HepG2 (cell line): ENCODE measurements around the gene LTB4R2. TPM values are rescaled to one million over a fixed set of nuclear protein-coding genes. Genes with fewer than 3 reads are reported as not detected.

Experiments used
- ATAC-seq: fragments of 200-7000 bp; cut with Tn5 transposase; 3 replicates; pipeline ENCODE4 v1.9.1; 2020; ENCODE audit warnings: mild to moderate bottlenecking, moderate library complexity
- BruUV-seq: library from RNA; stranded (reverse); fragments of 400-500 nt; replicated peaks from 2 replicates; lab custom pipeline; 2021; lab: Mats Ljungman, UMichigan
- CTCF ChIA-PET: fragments of 300-600 bp; formaldehyde crosslinking; extraction: SDS; loops from one replicate; lab custom pipeline; 2021; ENCODE audit warnings: low total read pairs, inconsistent platforms, low intra/inter-chr PET ratio; lab: Yijun Ruan, JAX
- POLR2A ChIA-PET: fragments of 350-600 bp; sonication (Branson Sonifier 250); formaldehyde crosslinking; loops from one replicate; lab custom pipeline; 2020; ENCODE audit warnings: antibody characterized with exemption, inconsistent platforms; lab: Yijun Ruan, JAX
- DNase-seq: peaks from one replicate; pipeline ENCODE4 v3.0.0-alpha.2; 2015; ENCODE audit warnings: low spot score
- FAIRE-seq: peaks from 3 replicates; lab custom pipeline; 2011; peaks lifted over from hg19 to GRCh38; lab: Jason Lieb, UNC
- H2AFZ ChIP-seq: one replicate; pipeline ENCODE4 v1.6.1; 2011; ENCODE audit warnings: low read length, inconsistent platforms
- H3K27ac ChIP-seq: fragments of 300-600 bp; 3 replicates; pipeline ENCODE4 v1.8.0; 2011; ENCODE audit warnings: mixed run types, mild to moderate bottlenecking, mixed read lengths, low read length, inconsistent platforms; ENCODE audit not compliant: insufficient read depth; ENCODE audit errors: extremely low read length
- H3K27me3 ChIP-seq, 2 experiments: fragments of 200-600 bp in 1 of 2; 2 replicates in 1 of 2; 3 replicates in 1 of 2; pipeline versions ENCODE4 v1.6.0 to v1.8.0; 2011; ENCODE audit warnings: low read length in 2 of 2, mild to moderate bottlenecking in 2 of 2, moderate library complexity in 2 of 2, inconsistent platforms in 1 of 2; ENCODE audit not compliant: insufficient read depth in 2 of 2, control insufficient read depth in 1 of 2
- H3K36me3 ChIP-seq, 2 experiments: fragments of 200-600 bp in 1 of 2; replicated peaks in 1 of 2; 2 replicates in 1 of 2; 3 replicates in 1 of 2; pipeline versions ENCODE4 v1.5.1 to v1.8.0; 2011; ENCODE audit warnings: low read length in 2 of 2, inconsistent platforms in 1 of 2; ENCODE audit not compliant: insufficient read depth in 2 of 2, control insufficient read depth in 1 of 2
- H3K4me1 ChIP-seq: 2 replicates; pipeline ENCODE4 v1.5.1; 2012; ENCODE audit warnings: low read length, inconsistent platforms; ENCODE audit not compliant: insufficient read depth
- H3K4me2 ChIP-seq: 2 replicates; pipeline ENCODE4 v1.6.0; 2011; ENCODE audit warnings: low read depth, low read length, inconsistent platforms
- H3K4me3 ChIP-seq, 3 experiments: fragments of 200-600 bp in 1 of 3; sonication (generic), shearing (Covaris generic) in 1 of 3; replicated peaks in 1 of 3; 2 replicates each; pipeline ENCODE4 v1.5.1; 2011 to 2016; ENCODE audit warnings: low read length in 3 of 3, inconsistent platforms in 2 of 3, low read depth in 2 of 3, mild to moderate bottlenecking in 2 of 3, control low read depth in 1 of 3, mixed read lengths in 1 of 3; ENCODE audit not compliant: insufficient read depth in 1 of 3
- H3K79me2 ChIP-seq: one replicate; pipeline ENCODE4 v1.6.1; 2011; ENCODE audit warnings: low read length, inconsistent platforms; ENCODE audit not compliant: insufficient read depth
- H3K9ac ChIP-seq: 2 replicates; pipeline ENCODE4 v1.6.0; 2011; ENCODE audit warnings: mild to moderate bottlenecking, low read depth, low read length, inconsistent platforms; ENCODE audit not compliant: insufficient read depth
- H3K9me3 ChIP-seq: 2 replicates; pipeline ENCODE4 v1.5.1; 2012; ENCODE audit warnings: mild to moderate bottlenecking, low read length
- H4K20me1 ChIP-seq: 2 replicates; pipeline ENCODE4 v1.6.0; 2011; ENCODE audit warnings: inconsistent platforms, mild to moderate bottlenecking, low read length, moderate library complexity; ENCODE audit not compliant: insufficient read depth
- ATAD3A ChIP-seq: sonication (generic); formaldehyde crosslinking; IDR thresholded peaks from 2 replicates; pipeline ENCODE4 v1.4.0; 2020; ENCODE audit warnings: missing genetic modification reagents
- ATF3 ChIP-seq: sonication (generic); formaldehyde crosslinking; IDR thresholded peaks from 2 replicates; pipeline ENCODE4 v1.4.0; 2020; ENCODE audit warnings: missing genetic modification reagents
- ATF7-NPFF ChIP-seq: sonication (generic); formaldehyde crosslinking; IDR thresholded peaks from 2 replicates; pipeline ENCODE4 v1.8.1; 2023; ENCODE audit warnings: mild to moderate bottlenecking, low read depth, missing genetic modification reagents, moderate library complexity
- DMAP1 ChIP-seq: IDR thresholded peaks from 2 replicates; pipeline ENCODE4 v1.6.1; 2016
- EZH2 ChIP-seq: conservative IDR thresholded peaks from 2 replicates; pipeline ENCODE4 v1.6.1; 2012; ENCODE audit warnings: mild to moderate bottlenecking, low read depth, low read length, moderate library complexity
- KLF11 ChIP-seq: IDR thresholded peaks from 2 replicates; pipeline ENCODE4 v1.6.1; 2016; ENCODE audit warnings: missing compliant biosample characterization
- PRDM4 ChIP-seq: sonication (generic); formaldehyde crosslinking; IDR thresholded peaks from 2 replicates; pipeline ENCODE4 v1.9.0; 2021; ENCODE audit warnings: missing genetic modification reagents, borderline replicate concordance
- RARG ChIP-seq: sonication (generic); formaldehyde crosslinking; IDR thresholded peaks from 2 replicates; pipeline ENCODE4 v1.4.0; 2020; ENCODE audit warnings: low read depth, mild to moderate bottlenecking, missing genetic modification reagents
- RELA ChIP-seq: sonication (generic); formaldehyde crosslinking; IDR thresholded peaks from 2 replicates; pipeline ENCODE4 v1.4.0; 2020; ENCODE audit warnings: missing genetic modification reagents
- RFXAP ChIP-seq: sonication (generic); formaldehyde crosslinking; IDR thresholded peaks from 2 replicates; pipeline ENCODE4 v1.4.0; 2020; ENCODE audit warnings: missing genetic modification reagents, borderline replicate concordance
- TCF7L2 ChIP-seq: IDR thresholded peaks from 2 replicates; pipeline ENCODE4 v1.6.1; 2011; ENCODE audit warnings: mild to moderate bottlenecking, low read depth, low read length, moderate library complexity
- TFE3 ChIP-seq: IDR thresholded peaks from 2 replicates; pipeline ENCODE4 v1.6.1; 2016
- ZC3H13 ChIP-seq: sonication (generic); formaldehyde crosslinking; IDR thresholded peaks from 2 replicates; pipeline ENCODE4 v1.8.1; 2023; ENCODE audit warnings: mild to moderate bottlenecking, missing genetic modification reagents, moderate library complexity
- ZNF337 ChIP-seq: sonication (generic); formaldehyde crosslinking; IDR thresholded peaks from 2 replicates; pipeline ENCODE4 v1.5.1; 2020; ENCODE audit warnings: missing genetic modification reagents, low read depth, mild to moderate bottlenecking, borderline replicate concordance
- ZSCAN30 ChIP-seq: sonication (generic); formaldehyde crosslinking; IDR thresholded peaks from 2 replicates; pipeline ENCODE4 v1.5.0; 2020; ENCODE audit warnings: mild to moderate bottlenecking, missing genetic modification reagents
- WGBS: methylation state at CpG from one replicate; pipeline ENCODE4 v1.1.6; 2017; ENCODE audit warnings: low lambda C conversion rate; 5-methylcytosine and 5-hydroxymethylcytosine counted together
- in situ Hi-C: cut with HindIII; loops from 2 replicates; pipeline ENCODE4 v1.10.0; 2017; ENCODE audit warnings: low pct_unique_long_range_greater_than_20kb; ENCODE audit not compliant: extremely low pct_ligation_motif_present
- intact Hi-C: fragments of 100-400 bp; cut with micrococcal nuclease; formaldehyde crosslinking; loops from one replicate; pipeline ENCODE4 v1.10.0; 2022; ENCODE audit not compliant: unreplicated experiment
- polyA plus RNA-seq, 8 experiments: library from polyadenylated mRNA; depleted of rRNA in 3 of 8; stranded (reverse) in 7 of 8; unstranded in 1 of 8; fragments of >200 nt; fragmentation: Illumina TruSeq in 4 of 8; extraction: Trizol in 4 of 8; gene quantifications; 2 replicates each; pipeline versions ENCODE4 v1.2.1 to v1.2.3, GENCODE V29; 2011 to 2016; ENCODE audit warnings: low read depth in 4 of 8, missing spikeins in 1 of 8, mixed read lengths in 1 of 8; ENCODE audit not compliant: insufficient read depth in 1 of 8
- total RNA-seq, 5 experiments: library from RNA; depleted of rRNA; stranded (reverse); fragments of >200 nt; fragmentation: Illumina TruSeq; extraction: Trizol; gene quantifications; 2 replicates each; pipeline ENCODE4 v1.2.3, GENCODE V29; 2016; ENCODE audit warnings: low read depth in 1 of 5
- TF ChIP-seq, protein P1 (sequence below): sonication (generic); formaldehyde crosslinking; IDR thresholded peaks from 2 replicates; pipeline ENCODE4 v1.5.0; 2020; ENCODE audit warnings: missing genetic modification reagents, mild to moderate bottlenecking, borderline replicate concordance
- TF ChIP-seq, protein P2 (sequence below): sonication (generic); formaldehyde crosslinking; IDR thresholded peaks from 2 replicates; pipeline ENCODE4 v1.5.1; 2020; ENCODE audit warnings: mild to moderate bottlenecking, missing genetic modification reagents, moderate library complexity

The LTB4R2 gene
- total and polyA plus RNA-seq, 2 of the 13 experiments (the other 11 are each of a cell fraction or from before 2014, with no cell fraction given), result 3.9 to 6.9 TPM

- BruUV-seq, result no TSS peak
Observed at GRCh38 chr14:24316597-24316950, 6.6 kb downstream of the LTB4R2 start.

More at GRCh38 chr14:24316597-24316950, 6.6 kb downstream of the LTB4R2 start:
- WGBS, result 85% methylated on average over 18 of the region's 18 CpGs
- no peak for DNase-seq
- H3K36me3 ChIP-seq, result no peaks in the 10 kb centered on the region
- POLR2A ChIA-PET, result interaction anchor here (0.9 to 3.5 kb wide), 13 partner anchors 9 to 202 kb away, joined by 3 to 57 read pairs (median 8); partner anchors contain the start of genes CBLN3, CHMP4A, CIDEB and DCAF11
- peaks cover 37% of the 10 kb centered on the region for H3K4me1 ChIP-seq
- intact Hi-C loops (no loop called here), in situ Hi-C loops (no loop called here)
- H4K20me1 ChIP-seq, result no peaks in the 10 kb centered on the region
- 0 out of 2 replicates have a peak overlapping the region, but pooled peaks have one; percentile 89 for H3K4me2 ChIP-seq
- no peak overlapping the region for H3K9ac ChIP-seq
- no peak overlapping the region for H3K27ac ChIP-seq
- peak; percentile 0; the same call in 2 of the 3 replicates for ATAC-seq
- no peak for FAIRE-seq
- H2AFZ ChIP-seq, result no peak overlapping the region
- no peaks in the 10 kb centered on the region for H3K9me3 ChIP-seq
- CTCF ChIA-PET, result interaction anchor here (1.2 to 2.4 kb wide), 3 partner anchors 9 to 120 kb away, joined by 3 to 7 read pairs (median 4); partner anchors contain the start of gene CIDEB
- peaks cover 6 to 41% of the 10 kb centered on the region in 2 experiments; a peak in 4 of 5 replicates for H3K27me3 ChIP-seq
- TF ChIP-seq ZNF337 (CRISPR knock-in tag) (peak; percentile 19; the same call in 1 of the 2 replicates), RFXAP (no peak), ZSCAN30 (CRISPR knock-in tag) (no peak), RARG (CRISPR knock-in tag) (no peak), ZC3H13 (CRISPR knock-in tag) (no peak), TCF7L2 (no peak), TFE3 (CRISPR knock-in tag) (no peak), ATF7-NPFF (CRISPR knock-in tag) (no peak), PRDM4 (CRISPR knock-in tag) (no peak), ATF3 (CRISPR knock-in tag) (no peak), KLF11 (no peak), ATAD3A (CRISPR knock-in tag) (no peak), EZH2 (no peak), RELA (CRISPR knock-in tag) (0 out of 2 replicates have a peak, but pooled peaks have one; percentile 0), DMAP1 (CRISPR knock-in tag) (no peak)
- TF ChIP-seq, protein P1, sequence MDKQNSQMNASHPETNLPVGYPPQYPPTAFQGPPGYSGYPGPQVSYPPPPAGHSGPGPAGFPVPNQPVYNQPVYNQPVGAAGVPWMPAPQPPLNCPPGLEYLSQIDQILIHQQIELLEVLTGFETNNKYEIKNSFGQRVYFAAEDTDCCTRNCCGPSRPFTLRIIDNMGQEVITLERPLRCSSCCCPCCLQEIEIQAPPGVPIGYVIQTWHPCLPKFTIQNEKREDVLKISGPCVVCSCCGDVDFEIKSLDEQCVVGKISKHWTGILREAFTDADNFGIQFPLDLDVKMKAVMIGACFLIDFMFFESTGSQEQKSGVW (CRISPR knock-in tag), result no peak
- TF ChIP-seq, protein P2, sequence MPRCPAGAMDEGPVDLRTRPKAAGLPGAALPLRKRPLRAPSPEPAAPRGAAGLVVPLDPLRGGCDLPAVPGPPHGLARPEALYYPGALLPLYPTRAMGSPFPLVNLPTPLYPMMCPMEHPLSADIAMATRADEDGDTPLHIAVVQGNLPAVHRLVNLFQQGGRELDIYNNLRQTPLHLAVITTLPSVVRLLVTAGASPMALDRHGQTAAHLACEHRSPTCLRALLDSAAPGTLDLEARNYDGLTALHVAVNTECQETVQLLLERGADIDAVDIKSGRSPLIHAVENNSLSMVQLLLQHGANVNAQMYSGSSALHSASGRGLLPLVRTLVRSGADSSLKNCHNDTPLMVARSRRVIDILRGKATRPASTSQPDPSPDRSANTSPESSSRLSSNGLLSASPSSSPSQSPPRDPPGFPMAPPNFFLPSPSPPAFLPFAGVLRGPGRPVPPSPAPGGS (CRISPR knock-in tag), result no peak
- no peak overlapping the region for H3K4me3 ChIP-seq
- no peaks in the 10 kb centered on the region for H3K79me2 ChIP-seq
